Fibroblast of skin of scalp (primary cell): ENCODE measurements around the gene SETD7. TPM values are rescaled to one million over a fixed set of nuclear protein-coding genes. Genes with fewer than 3 reads are reported as not detected.

Experiments used
- DNase-seq: peaks from one replicate; pipeline ENCODE4 v3.0.0-alpha.2; 2013
- polyA plus RNA-seq, 2 experiments: library from polyadenylated mRNA; unstranded; fragments of 120-200 nt; gene quantifications; one replicate each; pipeline ENCODE4 v1.2.1, GENCODE V29; 2013; ENCODE audit not compliant: insufficient read length in 2 of 2

Gene SETD7
- 41.5 TPM for polyA plus RNA-seq (2013, experiment 1 of 2; ENCODE audit: insufficient read length)
- polyA plus RNA-seq (2013, experiment 2 of 2; ENCODE audit: insufficient read length) = 46.9 TPM

- peak; percentile 88 for DNase-seq
Measured at GRCh38 chr4:139556071-139556723, at the start of gene SETD7. TSS of gene SETD7 (minus strand) at chr4:139556219. CDS start at chr4:139556137, 82 bp downstream.

DNA sequence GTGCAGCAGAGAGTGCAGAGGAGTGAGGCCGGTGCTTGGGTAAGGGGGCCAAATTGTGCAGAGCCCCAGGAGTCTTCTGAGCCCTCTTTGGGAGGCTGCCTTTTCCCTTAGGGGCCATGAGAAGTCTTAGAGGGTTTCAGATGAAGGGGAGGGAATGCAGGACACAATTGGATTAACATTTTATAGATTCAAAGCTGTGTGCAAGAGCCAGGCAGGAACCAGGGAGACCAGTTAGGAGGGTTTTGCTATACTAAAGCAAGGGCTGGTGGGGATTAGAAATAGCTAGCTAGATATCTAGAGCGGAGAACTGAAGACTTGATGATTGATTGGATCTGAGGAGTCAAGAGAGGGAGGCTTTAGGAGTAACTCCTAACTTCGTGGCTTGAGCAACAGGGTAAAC lies 49.5 kb upstream of the SETD7 start:
- DNase-seq = no peak

- peak; percentile 75 for DNase-seq
Measured at GRCh38 chr4:139603576-139604410, 47.8 kb upstream of the SETD7 start.

DNA sequence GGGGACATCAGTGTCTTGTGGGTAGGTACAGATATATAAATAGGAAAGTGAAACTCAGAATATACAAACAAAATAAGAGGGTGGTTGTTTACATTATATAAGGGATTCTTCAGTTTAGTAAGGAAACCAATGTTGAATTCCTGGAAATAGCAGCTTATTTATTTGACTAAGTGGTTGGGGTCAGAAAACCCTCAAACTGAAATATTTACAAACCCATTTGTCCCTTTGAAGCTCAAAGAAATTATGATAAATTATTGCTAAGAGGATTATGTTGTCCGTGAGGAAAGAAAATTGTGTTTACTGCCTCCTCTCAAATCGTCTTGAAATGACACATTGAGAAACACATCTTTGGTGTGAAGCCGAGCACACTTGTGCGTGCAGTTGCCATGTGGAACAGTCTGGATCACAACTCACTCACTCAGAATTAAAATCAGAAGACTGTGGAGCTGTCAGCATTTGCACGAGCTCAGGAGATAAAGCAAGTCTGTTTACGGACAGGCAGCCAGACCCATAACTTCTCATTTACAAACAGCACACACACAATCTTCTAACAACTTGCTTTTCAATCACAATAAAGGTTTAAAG lies 46.8 kb upstream of the SETD7 start:
- no peak for DNase-seq

DNA sequence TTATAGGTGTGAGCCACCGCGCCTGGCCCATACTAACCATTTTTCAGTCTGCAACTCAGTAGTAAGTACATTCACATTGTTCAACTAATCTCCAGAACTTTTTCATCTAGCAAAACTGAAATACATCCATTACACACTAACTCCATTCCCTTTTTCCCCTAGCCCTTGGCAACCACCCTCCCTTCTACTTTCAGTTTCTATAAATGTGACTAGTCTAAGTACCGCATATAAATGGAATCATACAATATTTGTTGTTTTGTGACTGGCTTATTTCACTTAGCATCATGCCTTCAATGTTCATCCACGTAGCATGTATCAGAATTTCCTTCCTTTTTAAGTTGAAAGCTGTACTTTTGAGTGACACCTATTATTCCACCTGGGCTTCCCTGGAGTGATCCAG lies 44.6 kb upstream of the SETD7 start:
- no peak for DNase-seq

DNA sequence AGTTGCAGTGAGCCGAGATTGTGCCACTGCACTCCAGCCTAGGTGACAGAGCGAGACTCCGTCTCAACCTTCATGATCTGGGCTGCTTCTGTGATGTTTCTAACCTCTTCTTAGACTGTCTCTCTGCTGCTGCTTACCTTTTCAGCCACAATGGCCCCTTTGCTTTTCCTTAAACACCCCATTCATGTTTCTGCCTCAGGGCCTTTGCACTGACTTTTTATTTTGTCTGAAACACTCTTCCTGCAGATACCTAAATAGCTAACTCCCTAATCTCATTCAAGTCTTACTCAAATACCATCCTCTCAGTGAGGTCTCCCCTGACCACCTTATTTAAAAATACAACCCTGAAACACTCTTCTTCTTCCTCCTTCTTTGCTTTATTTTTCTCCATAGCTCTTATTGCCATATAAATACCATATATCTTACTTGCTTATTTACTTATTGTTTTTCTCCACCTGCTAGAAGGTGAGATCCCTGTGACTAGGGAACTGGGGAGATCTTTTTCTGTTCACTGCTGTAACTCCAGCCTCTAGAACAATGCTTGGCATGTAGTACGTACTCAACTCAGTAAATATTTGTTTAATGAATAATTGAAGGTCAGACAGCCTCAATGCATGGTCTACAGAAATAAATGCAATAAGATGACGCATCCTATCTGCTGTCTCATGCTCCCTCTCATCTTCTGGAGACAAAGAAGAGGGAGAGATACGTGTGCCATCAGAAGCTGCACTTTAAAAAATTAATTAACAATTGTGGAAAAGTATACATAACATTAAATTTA lies 43.8 kb upstream of the SETD7 start:
- peak; percentile 66 for DNase-seq

GRCh38 chr4:139599076-139599475 lies 43.1 kb upstream of the SETD7 start:
- no peak for DNase-seq

- no peak for DNase-seq
Measured at GRCh38 chr4:139596684-139597279, 40.8 kb upstream of the SETD7 start.

- DNase-seq = peak; percentile 77
Measured at GRCh38 chr4:139596034-139596683, 40.1 kb upstream of the SETD7 start.

- DNase-seq = no peak
Measured at GRCh38 chr4:139594591-139595185, 38.7 kb upstream of the SETD7 start.

DNA sequence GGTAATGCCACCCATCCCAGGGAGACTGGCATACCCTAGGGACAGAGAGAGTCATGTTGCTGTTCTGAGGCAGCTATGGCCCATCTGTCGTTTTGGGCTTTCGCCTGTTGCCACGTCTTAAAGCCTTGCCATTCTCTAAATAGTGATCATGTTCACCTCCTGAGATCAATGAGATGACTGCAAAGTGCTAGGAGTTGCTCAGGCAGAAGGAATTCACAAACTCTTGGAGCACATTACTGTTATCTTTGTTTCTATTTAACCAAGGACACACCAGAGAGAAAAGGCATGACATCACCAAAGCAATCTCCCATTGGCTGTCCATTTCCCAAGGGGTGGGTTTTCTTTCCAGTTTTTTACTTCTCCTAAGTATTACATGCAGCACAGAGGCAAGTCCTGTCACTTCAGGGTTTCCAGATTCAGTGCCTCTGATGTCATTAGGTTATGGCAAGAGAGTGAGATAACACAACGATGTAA lies 37.1 kb upstream of the SETD7 start:
- peak; percentile 84 for DNase-seq

GRCh38 chr4:139589336-139590018 lies 33.5 kb upstream of the SETD7 start:
- DNase-seq = no peak

- no peak for DNase-seq
Measured at GRCh38 chr4:139587446-139587845, 31.4 kb upstream of the SETD7 start.

DNA sequence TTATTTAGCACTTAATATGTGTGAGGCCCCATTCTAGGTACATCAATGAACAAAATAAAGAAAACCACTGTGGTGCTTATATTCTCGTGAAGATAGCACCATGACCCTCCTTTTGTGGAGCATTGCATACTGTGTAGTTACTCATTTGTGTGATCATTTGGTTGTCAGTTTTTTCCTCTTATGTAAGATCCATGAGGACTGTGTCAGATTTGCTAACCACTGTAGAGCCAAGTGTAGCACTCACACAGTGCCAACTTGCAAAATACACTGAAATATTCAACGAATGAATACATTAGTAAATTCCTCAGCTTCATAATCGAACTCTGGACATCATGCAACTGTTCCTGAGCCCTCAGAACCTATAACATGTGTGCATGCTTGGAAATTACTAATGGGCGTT lies 29.5 kb upstream of the SETD7 start:
- no peak for DNase-seq

- no peak for DNase-seq
Measured at GRCh38 chr4:139584784-139585183, 28.8 kb upstream of the SETD7 start.

GRCh38 chr4:139584013-139584412 lies 28.0 kb upstream of the SETD7 start:
- no peak for DNase-seq

- peak; percentile 34 for DNase-seq
Measured at GRCh38 chr4:139582044-139582443, 26.0 kb upstream of the SETD7 start.

GRCh38 chr4:139581096-139581495 lies 25.1 kb upstream of the SETD7 start:
- no peak for DNase-seq

DNA sequence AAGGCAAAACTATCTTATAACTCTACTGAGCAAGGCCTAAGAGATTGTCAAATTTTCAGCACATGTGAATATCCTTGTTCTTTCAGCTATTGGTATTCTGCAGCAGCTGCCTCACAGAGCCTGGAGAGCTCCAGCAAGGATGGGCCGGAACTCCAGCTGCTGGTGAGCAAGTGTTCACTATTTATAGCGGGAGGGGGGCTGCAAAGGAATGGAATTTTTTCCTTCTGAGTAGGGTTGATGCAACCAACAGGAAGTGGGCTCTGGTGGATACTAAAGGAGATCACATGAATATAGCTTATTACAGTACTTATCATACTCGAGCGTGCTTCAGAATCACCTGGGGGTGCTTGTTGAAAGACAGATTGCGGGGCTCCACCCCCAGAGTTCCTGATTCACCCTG lies 20.2 kb upstream of the SETD7 start:
- peak; percentile 79 for DNase-seq

GRCh38 chr4:139575072-139575471 lies 19.1 kb upstream of the SETD7 start:
- DNase-seq = no peak

DNA sequence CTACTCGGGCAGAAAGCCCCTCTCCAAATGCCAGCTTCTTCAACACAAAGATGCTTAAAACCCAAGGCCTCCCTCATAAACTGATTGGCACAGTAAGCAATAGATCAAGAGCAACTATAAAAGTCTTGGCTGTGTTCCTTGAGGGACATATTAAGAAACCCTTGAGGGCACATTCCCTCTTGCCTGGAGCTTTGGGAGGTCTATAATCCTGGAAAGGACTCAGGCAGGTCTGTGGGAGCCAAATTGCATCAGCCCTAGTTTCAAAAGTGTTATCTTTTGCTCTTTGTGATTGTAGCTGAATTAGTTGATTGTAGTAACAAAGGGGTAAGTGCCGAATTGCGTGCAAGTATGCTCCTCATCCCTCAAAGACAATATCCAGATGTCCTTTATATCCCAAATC lies 18.6 kb upstream of the SETD7 start:
- no peak for DNase-seq
